ENCODE results near the gene NOD2.

GRCh38 chr16:50712956-50713355 lies 19.6 kb downstream of the NOD2 start:
- TF ChIP-seq CTCF (IDR thresholded peaks at IDR 0.05; ENCODE audit: insufficient read depth, low read depth, low read length) (no peak), EZH2 (IDR thresholded peaks at IDR 0.05; ENCODE audit: insufficient read depth, low read length) (no peak)

Data from astrocyte (in vitro differentiated cells and primary cell).